Brain microvascular endothelial cell (primary cell): Measurements from ENCODE around the gene CDIPT.
A peak's percentile ranks its signal among the peaks of the same experiment; 100 is the strongest.

Source experiments
- DNase-seq: peaks from one replicate; pipeline ENCODE4 v3.0.0-alpha.2; 2020
- H3K27ac ChIP-seq: fragments of 250-450 bp; sonication (Bioruptor Pico); 2 replicates; pipeline ENCODE4 v1.5.1; 2020; ENCODE audit warnings: mild to moderate bottlenecking, moderate library complexity
- H3K27me3 ChIP-seq: fragments of 250-450 bp; sonication (Bioruptor Pico); replicated peaks from 2 replicates; pipeline ENCODE4 v1.5.1; 2020; ENCODE audit warnings: mild to moderate bottlenecking
- H3K36me3 ChIP-seq: fragments of 250-450 bp; sonication (Bioruptor Pico); replicated peaks from 2 replicates; pipeline ENCODE4 v1.5.1; 2020; ENCODE audit warnings: mild to moderate bottlenecking
- H3K4me3 ChIP-seq: 2 replicates; pipeline ENCODE4 v1.5.1; 2011; ENCODE audit warnings: low read depth, mild to moderate bottlenecking, control low read depth, low read length, moderate library complexity
- CTCF ChIP-seq: IDR thresholded peaks from 2 replicates; pipeline ENCODE4 v1.5.1; 2011; ENCODE audit warnings: low read depth, mild to moderate bottlenecking, moderate library complexity, low read length, control low read depth, inconsistent platforms; ENCODE audit errors: missing control alignments
- in situ Hi-C: cut with HindIII; loops from 2 replicates; pipeline ENCODE4 v1.10.0; 2017; ENCODE audit warnings: low sequenced_read_pairs, low pct_ligation_motif_present

The CDIPT gene

DNA sequence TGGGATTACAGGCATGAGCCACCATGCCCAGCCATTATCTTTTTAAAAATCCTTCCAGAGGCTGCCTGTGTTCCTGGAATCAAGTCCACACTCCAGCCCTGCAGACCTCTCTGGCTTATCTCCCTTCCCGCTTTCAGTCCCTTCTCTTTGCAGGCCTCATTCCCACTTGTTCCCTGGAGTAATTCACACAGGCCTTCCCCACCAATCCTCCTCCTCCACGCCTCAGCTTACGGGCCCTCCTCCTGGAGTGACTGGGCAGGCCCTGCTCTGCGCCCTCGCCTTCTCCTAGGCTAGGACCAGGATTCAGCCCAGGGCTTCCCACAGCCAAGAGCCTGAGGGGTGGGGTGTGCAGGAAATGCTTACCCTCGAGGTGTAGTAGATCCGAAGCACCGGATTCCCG lies 2.8 kb downstream of the CDIPT start:
- no peak for TF ChIP-seq CTCF
- H3K36me3 ChIP-seq: peaks cover 18% of the 10 kb centered on the region
- DNase-seq: no peak
- H3K27ac ChIP-seq: no peak overlapping the region
- H3K4me3 ChIP-seq: no peak overlapping the region
- in situ Hi-C loops: no loop called here
- H3K27me3 ChIP-seq: no peaks in the 10 kb centered on the region

- no peak for TF ChIP-seq CTCF
- no peak for DNase-seq
- in situ Hi-C loops: no loop called here
- Histone ChIP-seq H3K27ac (no peak overlapping the region), H3K27me3 (no peaks in the 10 kb centered on the region), H3K36me3 (peaks cover 18% of the 10 kb centered on the region), H3K4me3 (no peak overlapping the region)
Observed at GRCh38 chr16:29858974-29859373, 4.1 kb downstream of the CDIPT start.

DNA sequence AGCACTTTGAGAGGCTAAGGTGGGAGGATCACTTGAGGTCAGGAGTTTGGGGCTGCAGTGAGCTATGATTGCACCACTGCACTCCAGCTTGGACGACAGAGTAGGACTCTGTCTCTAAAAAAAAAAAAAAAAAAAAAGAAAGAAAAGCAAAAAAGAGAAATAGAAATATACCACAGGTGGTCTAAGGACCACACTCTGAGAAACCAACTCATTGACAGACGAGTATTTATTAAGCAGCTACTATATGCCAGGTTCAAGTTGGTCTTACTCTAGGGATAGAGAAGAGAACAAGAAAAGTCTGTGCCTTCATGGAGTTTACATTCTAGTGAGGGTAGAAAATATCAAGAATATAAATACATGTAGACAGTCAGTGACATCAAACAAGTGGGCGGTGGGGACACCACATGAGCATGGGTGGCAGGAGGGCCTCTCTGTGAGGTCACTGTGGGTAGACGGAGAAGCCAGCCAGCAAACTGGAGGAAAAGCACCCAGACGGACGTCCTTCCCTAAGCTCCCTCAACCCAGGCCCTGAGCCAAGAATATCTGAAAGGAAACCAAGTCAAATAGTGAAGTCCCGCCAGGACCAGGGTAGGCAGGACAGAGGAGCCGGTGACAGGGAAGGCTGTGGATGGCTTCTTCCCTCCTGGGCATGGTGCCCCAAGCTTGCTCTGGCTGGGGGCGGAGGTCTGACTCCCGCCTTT lies 4.7 kb downstream of the CDIPT start:
- Histone ChIP-seq H3K27ac (no peak overlapping the region), H3K27me3 (no peaks in the 10 kb centered on the region), H3K4me3 (no peak overlapping the region), H3K36me3 (peaks cover 18% of the 10 kb centered on the region)
- in situ Hi-C loops: no loop called here
- no peak for TF ChIP-seq CTCF
- DNase-seq: no peak

DNA sequence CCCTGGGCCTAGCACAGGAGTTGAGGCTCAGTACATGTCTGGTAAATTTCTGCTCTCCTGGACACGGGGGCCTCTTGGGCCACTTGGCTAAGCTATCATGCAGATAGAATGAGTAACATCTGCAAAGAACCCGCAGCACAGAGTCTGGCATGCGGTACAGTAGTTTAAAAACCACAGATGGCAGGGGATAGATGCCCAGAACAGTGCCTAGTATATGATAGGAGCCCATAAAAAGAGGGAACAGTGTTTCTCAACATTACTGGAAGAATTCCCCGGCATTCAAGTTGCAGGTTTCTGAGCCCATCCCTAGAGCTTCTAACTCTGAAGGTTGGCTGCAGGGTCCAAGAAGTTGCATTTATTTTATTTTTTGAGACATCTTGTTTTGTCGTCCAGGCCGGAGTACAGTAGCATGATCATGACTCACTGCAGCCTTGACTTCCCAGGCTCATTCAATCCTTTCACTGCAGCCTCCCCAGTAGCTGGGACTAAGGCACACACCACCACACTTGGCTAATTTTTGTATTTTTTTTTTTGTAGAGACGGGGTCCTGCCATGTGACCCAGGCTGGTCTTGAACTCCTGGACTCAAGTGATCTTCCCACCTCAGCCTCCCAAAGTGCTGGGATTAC lies 5.8 kb downstream of the CDIPT start:
- in situ Hi-C loops: no loop called here
- H3K27me3 ChIP-seq: no peaks in the 10 kb centered on the region
- no peak for TF ChIP-seq CTCF
- H3K36me3 ChIP-seq: peaks cover 18% of the 10 kb centered on the region
- peak; percentile 33 for DNase-seq
- no peak overlapping the region for H3K27ac ChIP-seq
- no peak overlapping the region for H3K4me3 ChIP-seq

DNA sequence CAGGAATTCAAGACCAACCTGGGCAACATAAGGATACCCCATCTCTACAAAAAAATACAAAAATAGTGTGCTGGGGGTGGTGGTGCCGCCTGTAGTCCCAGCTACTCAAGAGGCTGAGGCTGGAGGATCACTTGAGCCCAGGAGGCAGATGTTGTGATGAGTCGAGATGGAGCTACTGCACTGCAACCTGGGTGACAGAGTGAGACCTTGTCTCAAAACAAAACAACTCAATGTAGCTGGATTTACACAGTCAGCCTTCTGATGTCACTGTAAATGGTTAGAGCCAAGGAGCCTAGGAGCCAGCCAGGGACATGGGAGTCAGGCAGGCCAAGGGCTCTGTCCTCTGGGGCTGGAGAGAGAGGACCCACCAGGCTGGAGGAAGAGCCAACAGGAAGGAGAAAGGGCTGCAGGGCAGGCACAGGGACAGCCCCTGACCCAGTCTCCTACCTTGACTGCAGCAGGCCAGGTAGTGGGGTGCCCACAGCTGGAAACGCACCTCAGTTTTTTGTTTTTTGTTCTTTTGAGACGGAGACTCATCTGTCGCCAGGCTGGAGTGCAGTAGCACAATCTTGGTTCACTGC lies 8.4 kb downstream of the CDIPT start:
- H3K27me3 ChIP-seq: no peaks in the 10 kb centered on the region
- H3K27ac ChIP-seq: no peak overlapping the region
- no peak overlapping the region for H3K4me3 ChIP-seq
- in situ Hi-C loops: no loop called here
- peaks cover 21% of the 10 kb centered on the region for H3K36me3 ChIP-seq
- no peak for DNase-seq
- TF ChIP-seq CTCF: no peak
